Endothelial cell of coronary artery (primary cell): ENCODE results near the gene IFI44. TPM values are rescaled to one million over a fixed set of nuclear protein-coding genes. Genes with fewer than 3 reads are reported as not detected.

ENCODE experiments used
- total RNA-seq: library from RNA; depleted of rRNA; stranded (reverse); fragments of >200 nt; gene quantifications from 2 replicates; pipeline ENCODE4 v1.2.3, GENCODE V29; 2014

IFI44 gene, protein sequence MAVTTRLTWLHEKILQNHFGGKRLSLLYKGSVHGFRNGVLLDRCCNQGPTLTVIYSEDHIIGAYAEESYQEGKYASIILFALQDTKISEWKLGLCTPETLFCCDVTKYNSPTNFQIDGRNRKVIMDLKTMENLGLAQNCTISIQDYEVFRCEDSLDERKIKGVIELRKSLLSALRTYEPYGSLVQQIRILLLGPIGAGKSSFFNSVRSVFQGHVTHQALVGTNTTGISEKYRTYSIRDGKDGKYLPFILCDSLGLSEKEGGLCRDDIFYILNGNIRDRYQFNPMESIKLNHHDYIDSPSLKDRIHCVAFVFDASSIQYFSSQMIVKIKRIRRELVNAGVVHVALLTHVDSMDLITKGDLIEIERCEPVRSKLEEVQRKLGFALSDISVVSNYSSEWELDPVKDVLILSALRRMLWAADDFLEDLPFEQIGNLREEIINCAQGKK
- 11.1 and 18.2 TPM in 2 replicates for total RNA-seq

GRCh38 chr1:78649628-78650027 lies at the start of gene IFI44:
IFI44 (plus strand) TSS chr1:78649831; CDS start chr1:78650196, 365 bp downstream.

GRCh38 chr1:78619803-78620579 lies 29.6 kb upstream of the IFI44 start, which contains the start of gene IFI44L:
IFI44L (plus strand) TSS chr1:78620448; CDS start chr1:78627916, 7,468 bp downstream.

Other genes starting within 250 kb of the IFI44 start
- 0.19 and 0.72 TPM in 2 replicates for gene PTGFR, start 158.9 kb upstream of the IFI44 start, total RNA-seq
- 1.2 and 4.5 TPM in 2 replicates for gene IFI44L, start 29.4 kb upstream of the IFI44 start, total RNA-seq